Breast epithelium (tissue), 3 donors: ENCODE data around the gene PTPRO.

Experiments
- POLR2A ChIP-seq: fragments of 450-650 bp; IDR thresholded peaks from one replicate; pipeline ENCODE4 v1.6.1; 2016; ENCODE audit warnings: antibody characterized with exemption, mild to moderate bottlenecking, moderate library complexity
- TF ChIP-seq, protein P1 (sequence below), 3 donors: fragments of 450-650 bp; IDR thresholded peaks; one replicate each; pipeline ENCODE4 v1.5.1; 2016 to 2017; ENCODE audit warnings: antibody characterized with exemption in 3 of 3, mild to moderate bottlenecking in 3 of 3, moderate library complexity in 3 of 3

GRCh38 chr12:15472036-15472435, 149.7 kb downstream of the PTPRO start:
- TF ChIP-seq, protein P1, sequence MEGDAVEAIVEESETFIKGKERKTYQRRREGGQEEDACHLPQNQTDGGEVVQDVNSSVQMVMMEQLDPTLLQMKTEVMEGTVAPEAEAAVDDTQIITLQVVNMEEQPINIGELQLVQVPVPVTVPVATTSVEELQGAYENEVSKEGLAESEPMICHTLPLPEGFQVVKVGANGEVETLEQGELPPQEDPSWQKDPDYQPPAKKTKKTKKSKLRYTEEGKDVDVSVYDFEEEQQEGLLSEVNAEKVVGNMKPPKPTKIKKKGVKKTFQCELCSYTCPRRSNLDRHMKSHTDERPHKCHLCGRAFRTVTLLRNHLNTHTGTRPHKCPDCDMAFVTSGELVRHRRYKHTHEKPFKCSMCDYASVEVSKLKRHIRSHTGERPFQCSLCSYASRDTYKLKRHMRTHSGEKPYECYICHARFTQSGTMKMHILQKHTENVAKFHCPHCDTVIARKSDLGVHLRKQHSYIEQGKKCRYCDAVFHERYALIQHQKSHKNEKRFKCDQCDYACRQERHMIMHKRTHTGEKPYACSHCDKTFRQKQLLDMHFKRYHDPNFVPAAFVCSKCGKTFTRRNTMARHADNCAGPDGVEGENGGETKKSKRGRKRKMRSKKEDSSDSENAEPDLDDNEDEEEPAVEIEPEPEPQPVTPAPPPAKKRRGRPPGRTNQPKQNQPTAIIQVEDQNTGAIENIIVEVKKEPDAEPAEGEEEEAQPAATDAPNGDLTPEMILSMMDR (IDR thresholded peaks at IDR 0.05) = no peak
- no peak for TF ChIP-seq POLR2A
